ENCODE data around the gene ZAP70. TPM values are rescaled to one million over a fixed set of nuclear protein-coding genes. Genes with fewer than 3 reads are reported as not detected.

Gene ZAP70
- total RNA-seq, 1 donor from 2014 or later, result 2.8 TPM

GRCh38 chr2:97738179-97739019 lies 25.0 kb downstream of the ZAP70 start:
- H3K27ac Mint-ChIP-seq (ENCODE audit: unreplicated experiment), result no peak overlapping the region
- H3K27me3 Mint-ChIP-seq (ENCODE audit: low read depth), result peaks cover 3% of the 10 kb centered on the region
- H3K4me1 Mint-ChIP-seq, result peaks cover 8% of the 10 kb centered on the region
- H3K36me3 Mint-ChIP-seq (ENCODE audit: low read depth), result peaks cover 5% of the 10 kb centered on the region
- H3K9me3 Mint-ChIP-seq, result no peaks in the 10 kb centered on the region
- H3K4me3 Mint-ChIP-seq, result peak overlapping the region; percentile 41
- no peak for TF ChIP-seq CTCF (conservative IDR thresholded peaks at IDR 0.05)
- DNase-seq (ENCODE audit: low read depth, low spot score), result no peak

GRCh38 chr2:97739020-97739892 lies 25.9 kb downstream of the ZAP70 start:
- peaks cover 3% of the 10 kb centered on the region for H3K27me3 Mint-ChIP-seq (ENCODE audit: low read depth)
- DNase-seq (ENCODE audit: low read depth, low spot score), result no peak
- no peaks in the 10 kb centered on the region for H3K9me3 Mint-ChIP-seq
- TF ChIP-seq CTCF (conservative IDR thresholded peaks at IDR 0.05), result no peak
- H3K36me3 Mint-ChIP-seq (ENCODE audit: low read depth), result peaks cover 12% of the 10 kb centered on the region
- peak overlapping the region; percentile 41 for H3K4me3 Mint-ChIP-seq
- H3K4me1 Mint-ChIP-seq, result peaks cover 8% of the 10 kb centered on the region
- no peak overlapping the region for H3K27ac Mint-ChIP-seq (ENCODE audit: unreplicated experiment)

- Mint-ChIP-seq H3K36me3 (ENCODE audit: low read depth) (peaks cover 14% of the 10 kb centered on the region), H3K4me1 (peaks cover 8% of the 10 kb centered on the region), H3K27me3 (ENCODE audit: low read depth) (peaks cover 3% of the 10 kb centered on the region), H3K9me3 (no peaks in the 10 kb centered on the region), H3K4me3 (no peak overlapping the region), H3K27ac (ENCODE audit: unreplicated experiment) (no peak overlapping the region)
- DNase-seq (ENCODE audit: low read depth, low spot score), result no peak
- no peak for TF ChIP-seq CTCF (conservative IDR thresholded peaks at IDR 0.05)
Observed at GRCh38 chr2:97739893-97740245, 26.5 kb downstream of the ZAP70 start.

GRCh38 chr2:97740590-97741182 lies 27.3 kb downstream of the ZAP70 start:
- Mint-ChIP-seq H3K4me1 (peaks cover 8% of the 10 kb centered on the region), H3K4me3 (no peak overlapping the region), H3K27me3 (ENCODE audit: low read depth) (peaks cover 3% of the 10 kb centered on the region), H3K9me3 (no peaks in the 10 kb centered on the region), H3K27ac (ENCODE audit: unreplicated experiment) (no peak overlapping the region), H3K36me3 (ENCODE audit: low read depth) (peaks cover 14% of the 10 kb centered on the region)
- peak; percentile 71 for TF ChIP-seq CTCF (conservative IDR thresholded peaks at IDR 0.05)
- DNase-seq (ENCODE audit: low read depth, low spot score), result peak; percentile 63

- H3K4me1 Mint-ChIP-seq, result peaks cover 8% of the 10 kb centered on the region
- H3K9me3 Mint-ChIP-seq, result no peaks in the 10 kb centered on the region
- H3K27me3 Mint-ChIP-seq (ENCODE audit: low read depth), result peaks cover 3% of the 10 kb centered on the region
- no peak overlapping the region for H3K4me3 Mint-ChIP-seq
- H3K36me3 Mint-ChIP-seq (ENCODE audit: low read depth), result peaks cover 14% of the 10 kb centered on the region
- no peak overlapping the region for H3K27ac Mint-ChIP-seq (ENCODE audit: unreplicated experiment)
- no peak for DNase-seq (ENCODE audit: low read depth, low spot score)
- no peak for TF ChIP-seq CTCF (conservative IDR thresholded peaks at IDR 0.05)
Observed at GRCh38 chr2:97741251-97741650, 27.9 kb downstream of the ZAP70 start.

Measured in neural crest cell (in vitro differentiated cells).